DND-41 (cell line): ENCODE data around the gene DOCK4.

Experiments
- EZH2 ChIP-seq: IDR thresholded peaks from 3 replicates; pipeline ENCODE4 v1.6.1; 2012; ENCODE audit warnings: borderline replicate concordance, low read depth, mild to moderate bottlenecking, moderate library complexity, low read length, inconsistent platforms; ENCODE audit not compliant: severe bottlenecking
- TF ChIP-seq, protein P1 (sequence below): IDR thresholded peaks from 2 replicates; pipeline ENCODE4 v1.5.1; 2012; ENCODE audit warnings: borderline replicate concordance, low read length, moderate library complexity, mild to moderate bottlenecking; ENCODE audit not compliant: poor library complexity, severe bottlenecking; ENCODE audit errors: extremely low read depth

DNA sequence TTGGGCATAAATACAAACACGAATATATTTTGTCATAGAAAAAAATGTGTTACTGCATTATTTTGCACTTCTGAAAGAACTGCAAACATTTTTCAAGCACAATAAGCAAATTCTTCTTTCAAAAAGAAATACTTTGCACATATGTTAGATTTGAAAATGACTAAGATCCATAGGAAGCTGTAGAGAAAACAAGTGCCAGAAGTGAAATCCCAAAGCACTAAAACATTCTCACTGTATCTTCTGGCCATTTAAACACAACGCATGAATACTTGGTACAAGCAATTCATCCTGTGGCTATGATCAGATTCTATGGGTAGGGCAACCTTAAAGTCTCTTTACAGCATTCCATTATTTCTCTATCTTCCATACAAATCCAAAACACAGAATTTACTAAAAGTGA lies 418.5 kb downstream of the DOCK4 start:
- no peak for TF ChIP-seq EZH2
- TF ChIP-seq, protein P1, sequence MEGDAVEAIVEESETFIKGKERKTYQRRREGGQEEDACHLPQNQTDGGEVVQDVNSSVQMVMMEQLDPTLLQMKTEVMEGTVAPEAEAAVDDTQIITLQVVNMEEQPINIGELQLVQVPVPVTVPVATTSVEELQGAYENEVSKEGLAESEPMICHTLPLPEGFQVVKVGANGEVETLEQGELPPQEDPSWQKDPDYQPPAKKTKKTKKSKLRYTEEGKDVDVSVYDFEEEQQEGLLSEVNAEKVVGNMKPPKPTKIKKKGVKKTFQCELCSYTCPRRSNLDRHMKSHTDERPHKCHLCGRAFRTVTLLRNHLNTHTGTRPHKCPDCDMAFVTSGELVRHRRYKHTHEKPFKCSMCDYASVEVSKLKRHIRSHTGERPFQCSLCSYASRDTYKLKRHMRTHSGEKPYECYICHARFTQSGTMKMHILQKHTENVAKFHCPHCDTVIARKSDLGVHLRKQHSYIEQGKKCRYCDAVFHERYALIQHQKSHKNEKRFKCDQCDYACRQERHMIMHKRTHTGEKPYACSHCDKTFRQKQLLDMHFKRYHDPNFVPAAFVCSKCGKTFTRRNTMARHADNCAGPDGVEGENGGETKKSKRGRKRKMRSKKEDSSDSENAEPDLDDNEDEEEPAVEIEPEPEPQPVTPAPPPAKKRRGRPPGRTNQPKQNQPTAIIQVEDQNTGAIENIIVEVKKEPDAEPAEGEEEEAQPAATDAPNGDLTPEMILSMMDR = no peak
